ENCODE results near the gene GTF3A.

GTF3A gene

DNA sequence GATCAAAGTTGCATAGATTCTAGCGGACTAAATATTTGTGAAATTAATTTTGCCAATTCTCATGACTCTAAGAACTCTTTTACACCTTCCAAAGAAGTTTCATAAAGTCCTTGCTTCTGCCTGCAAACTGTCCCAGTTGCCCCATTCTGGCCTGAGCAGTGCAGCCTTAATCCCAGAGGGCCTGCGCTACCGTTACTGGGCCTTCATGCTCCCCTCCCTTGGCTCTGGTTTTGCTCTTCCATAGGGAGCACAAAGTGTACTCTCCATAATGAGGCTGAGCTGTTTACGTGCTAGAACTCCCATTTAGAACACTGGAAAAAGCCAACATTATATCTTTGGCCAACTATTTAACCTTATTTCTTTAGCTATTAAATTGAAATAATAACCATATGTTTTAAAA is 23.9 kb downstream of the GTF3A start:
- no peak for TF ChIP-seq GATA3 (IDR thresholded peaks at IDR 0.05; ENCODE audit: low read depth, low read length)
- TF ChIP-seq GATA2 (IDR thresholded peaks at IDR 0.05; ENCODE audit: low read depth, low read length), result no peak

- TF ChIP-seq GATA2 (IDR thresholded peaks at IDR 0.05; ENCODE audit: low read depth, low read length) (no peak), GATA3 (IDR thresholded peaks at IDR 0.05; ENCODE audit: low read depth, low read length) (no peak)
These were observed 24.7 kb downstream of the GTF3A start for GRCh38 chr13:27449081-27449603.

DNA sequence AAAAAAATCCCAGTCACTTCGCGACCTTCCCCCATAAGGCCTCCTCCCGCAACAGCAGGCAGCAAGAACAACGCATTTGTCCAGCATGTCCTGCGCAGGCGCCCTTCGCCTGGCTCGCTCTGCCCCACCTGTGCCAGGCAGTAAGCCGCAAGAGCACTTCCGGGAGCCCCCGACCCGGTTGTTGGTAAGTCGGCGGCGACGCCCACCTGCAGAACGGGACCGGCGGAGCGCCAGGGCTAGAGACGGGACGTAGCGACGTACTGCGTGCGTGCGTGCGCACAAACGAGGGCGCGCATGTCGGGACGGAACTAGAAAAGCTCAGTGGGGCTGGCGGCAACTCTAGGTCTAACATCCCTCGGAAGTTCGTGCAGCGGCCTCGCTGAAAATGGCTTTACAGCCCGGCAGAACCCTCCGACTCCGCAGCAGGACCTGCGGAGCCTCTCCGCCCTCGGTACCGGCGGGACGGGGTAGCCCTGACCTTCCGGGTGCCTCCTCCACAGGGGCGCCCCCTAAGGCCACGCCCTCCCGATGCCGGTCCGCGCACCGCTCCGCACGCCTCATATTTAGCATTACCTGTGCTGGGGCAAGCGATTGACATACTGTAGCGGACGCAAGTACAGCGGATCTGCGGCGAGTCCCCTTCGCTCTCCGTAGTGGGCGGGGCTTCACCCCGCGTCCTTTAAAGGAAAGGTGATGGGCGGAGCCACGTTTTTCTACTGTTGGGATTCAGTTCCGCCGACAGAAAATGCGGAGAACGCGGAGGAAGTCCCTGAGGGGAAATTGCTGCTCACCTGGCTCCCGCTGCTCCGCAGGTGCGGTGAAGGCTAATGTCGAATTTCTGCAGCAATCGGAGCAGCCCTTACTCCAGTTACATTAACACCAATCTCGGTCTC is 25.8 kb downstream of the GTF3A start, which contains the start of gene MTIF3:
Gene MTIF3, minus strand, starts transcription at position 629 of the 893 bp plus-strand sequence. CDS start 10,116 bp downstream, outside the sequence.
- TF ChIP-seq GATA3 (IDR thresholded peaks at IDR 0.05; ENCODE audit: low read depth, low read length) (no peak), GATA2 (IDR thresholded peaks at IDR 0.05; ENCODE audit: low read depth, low read length) (no peak)

GRCh38 chr13:27450921-27451471 is 26.6 kb downstream of the GTF3A start:
- TF ChIP-seq GATA2 (IDR thresholded peaks at IDR 0.05; ENCODE audit: low read depth, low read length), result no peak

DNA sequence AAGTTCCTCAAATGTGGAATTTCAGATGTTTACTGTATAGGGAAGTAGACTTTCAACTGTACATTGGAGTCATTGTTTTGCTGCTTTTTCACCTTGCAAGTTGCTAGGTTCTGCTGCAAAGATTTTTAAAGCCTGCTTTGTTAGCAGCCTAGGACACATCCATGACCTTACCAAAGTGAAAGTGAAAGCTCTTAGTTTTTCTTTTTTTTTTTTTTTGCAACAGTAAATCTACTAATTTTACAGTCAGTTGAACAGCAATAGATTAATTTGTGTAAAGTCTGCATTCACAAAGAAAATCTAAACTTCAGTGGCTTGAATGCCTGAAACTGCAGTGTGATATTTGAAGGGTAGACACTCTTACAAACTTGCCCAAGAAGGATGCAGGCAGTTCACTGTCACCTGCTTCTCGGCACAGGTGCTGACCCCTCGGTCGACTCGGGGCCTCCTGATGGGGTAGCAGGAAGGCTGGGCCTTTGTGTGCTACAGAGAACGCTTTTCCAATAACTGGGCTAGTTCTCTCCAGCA is 31.0 kb downstream of the GTF3A start:
- TF ChIP-seq GATA2 (IDR thresholded peaks at IDR 0.05; ENCODE audit: low read depth, low read length), result no peak
- TF ChIP-seq GATA3 (IDR thresholded peaks at IDR 0.05; ENCODE audit: low read depth, low read length), result no peak

GRCh38 chr13:27461940-27462584 is 37.6 kb downstream of the GTF3A start:
- no peak for TF ChIP-seq GATA3 (IDR thresholded peaks at IDR 0.05; ENCODE audit: low read depth, low read length)
- TF ChIP-seq GATA2 (IDR thresholded peaks at IDR 0.05; ENCODE audit: low read depth, low read length), result no peak

- no peak for TF ChIP-seq GATA3 (IDR thresholded peaks at IDR 0.05; ENCODE audit: low read depth, low read length)
- no peak for TF ChIP-seq GATA2 (IDR thresholded peaks at IDR 0.05; ENCODE audit: low read depth, low read length)
These were observed 39.1 kb downstream of the GTF3A start for GRCh38 chr13:27463500-27463899.

- no peak for TF ChIP-seq GATA3 (IDR thresholded peaks at IDR 0.05; ENCODE audit: low read depth, low read length)
These were observed 41.2 kb downstream of the GTF3A start for GRCh38 chr13:27465611-27466010.

GRCh38 chr13:27466513-27466912 is 42.1 kb downstream of the GTF3A start:
- no peak for TF ChIP-seq GATA3 (IDR thresholded peaks at IDR 0.05; ENCODE audit: low read depth, low read length)
- peak; percentile 51; the same call in 1 of the 2 replicates for TF ChIP-seq GATA2 (IDR thresholded peaks at IDR 0.05; ENCODE audit: low read depth, low read length)

- TF ChIP-seq GATA3 (IDR thresholded peaks at IDR 0.05; ENCODE audit: low read depth, low read length) (no peak), GATA2 (IDR thresholded peaks at IDR 0.05; ENCODE audit: low read depth, low read length) (no peak)
These were observed 45.8 kb downstream of the GTF3A start for GRCh38 chr13:27470075-27470820.

DNA sequence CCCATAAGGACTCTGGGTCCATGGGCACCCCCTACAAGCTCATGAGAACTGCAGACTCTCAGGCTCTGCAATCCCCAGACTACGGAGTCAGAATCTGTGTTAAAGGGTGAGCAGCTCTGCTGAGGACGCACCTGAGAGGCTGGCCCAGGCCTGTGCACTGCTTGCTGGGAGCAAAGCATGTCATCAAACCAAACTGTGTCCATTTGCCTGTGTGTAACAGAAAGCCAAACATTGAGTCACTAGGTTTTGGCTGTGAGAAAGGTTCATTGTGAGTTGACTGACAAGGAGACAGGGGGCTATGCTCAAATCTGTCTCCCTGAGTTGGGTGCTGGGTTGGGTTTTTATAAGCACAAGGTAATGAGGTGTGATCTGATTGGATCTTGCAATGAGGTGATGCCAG is 48.0 kb downstream of the GTF3A start:
- TF ChIP-seq GATA3 (IDR thresholded peaks at IDR 0.05; ENCODE audit: low read depth, low read length) (no peak), GATA2 (IDR thresholded peaks at IDR 0.05; ENCODE audit: low read depth, low read length) (no peak)

GRCh38 chr13:27472941-27473340 is 48.5 kb downstream of the GTF3A start:
- TF ChIP-seq GATA2 (IDR thresholded peaks at IDR 0.05; ENCODE audit: low read depth, low read length), result no peak
- TF ChIP-seq GATA3 (IDR thresholded peaks at IDR 0.05; ENCODE audit: low read depth, low read length), result no peak

DNA sequence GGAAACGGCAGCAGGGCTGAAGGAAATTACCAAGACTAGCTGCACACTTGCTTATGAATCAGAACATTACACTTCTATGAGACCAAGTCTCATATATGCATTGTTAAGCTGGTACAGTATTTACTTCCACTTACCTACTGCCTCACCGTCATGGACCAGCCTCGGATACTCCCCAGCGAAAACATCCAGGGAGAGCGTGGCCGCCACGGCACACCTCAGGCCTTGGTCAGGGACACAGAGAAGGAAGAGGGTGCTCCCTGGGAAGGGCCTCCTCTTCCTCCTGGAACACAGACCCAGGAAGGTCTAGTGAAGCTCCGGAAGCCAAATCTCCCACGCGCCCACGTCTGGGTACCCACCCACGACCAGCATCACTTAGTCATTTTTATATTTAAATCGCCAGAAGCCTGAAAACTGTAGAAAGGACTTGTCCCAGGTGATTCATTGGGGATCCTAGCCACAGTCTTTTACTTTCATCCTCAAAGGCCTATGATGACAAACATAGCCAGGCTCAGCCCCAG is 50.4 kb downstream of the GTF3A start:
- TF ChIP-seq GATA3 (IDR thresholded peaks at IDR 0.05; ENCODE audit: low read depth, low read length) (no peak), GATA2 (IDR thresholded peaks at IDR 0.05; ENCODE audit: low read depth, low read length) (no peak)

All from SH-SY5Y (cell line).